ENCODE data around the gene TAS2R43.
"Not testable (repeated sequence)": the region's sequence is repeated elsewhere in the genome, so short reads cannot be mapped to it uniquely, and the experiment has no call there.

TAS2R43 gene, protein sequence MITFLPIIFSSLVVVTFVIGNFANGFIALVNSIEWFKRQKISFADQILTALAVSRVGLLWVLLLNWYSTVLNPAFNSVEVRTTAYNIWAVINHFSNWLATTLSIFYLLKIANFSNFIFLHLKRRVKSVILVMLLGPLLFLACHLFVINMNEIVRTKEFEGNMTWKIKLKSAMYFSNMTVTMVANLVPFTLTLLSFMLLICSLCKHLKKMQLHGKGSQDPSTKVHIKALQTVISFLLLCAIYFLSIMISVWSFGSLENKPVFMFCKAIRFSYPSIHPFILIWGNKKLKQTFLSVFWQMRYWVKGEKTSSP

GRCh38 chr12:11092128-11092527 is at the start of gene TAS2R43:
TAS2R43 (minus strand) TSS chr12:11092313; CDS start chr12:11092229, 84 bp downstream.
- DNase-seq, result no peak

DNA sequence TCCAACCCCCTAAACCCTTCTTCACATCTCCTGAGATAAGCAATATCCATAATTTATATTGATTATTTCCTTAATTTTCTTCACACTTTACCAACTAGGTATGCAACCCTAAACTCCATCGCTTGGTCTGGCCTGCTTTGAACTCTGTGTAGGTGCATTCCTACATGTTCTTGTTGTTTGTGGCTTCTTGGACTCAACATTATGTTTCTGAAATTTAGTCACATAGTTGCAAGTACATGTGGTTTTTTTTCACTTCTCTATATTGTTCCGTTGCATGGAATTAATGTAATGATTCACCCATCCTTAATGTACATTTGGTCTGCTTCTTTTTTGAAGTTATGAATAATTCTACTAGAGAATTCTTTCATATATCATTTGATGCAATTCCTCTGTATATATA is 44.0 kb upstream of the TAS2R43 start:
- no peak for DNase-seq

DNA sequence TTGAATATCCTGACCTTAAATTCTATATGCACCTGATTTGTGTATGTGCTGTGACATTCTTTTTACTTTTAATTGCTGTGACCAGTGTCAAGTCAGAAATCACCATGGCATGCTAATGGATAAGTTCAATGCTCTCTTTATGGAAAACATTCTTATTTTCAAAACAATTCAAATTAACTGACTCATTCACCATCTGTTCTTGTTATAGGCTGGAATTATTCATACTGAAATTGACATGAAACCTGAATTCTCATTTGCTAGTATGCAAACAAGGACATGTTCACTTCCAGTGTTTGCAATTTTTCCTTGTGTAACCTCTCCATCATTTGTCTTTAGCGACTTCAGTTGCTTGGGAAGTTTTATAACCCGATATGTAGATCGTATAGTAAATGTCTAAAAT is 42.2 kb upstream of the TAS2R43 start, which contains the start of gene TAS2R30:
TSS of gene TAS2R30 (minus strand) at position 340 of the 400 bp plus-strand sequence. CDS start 400 bp downstream, outside the sequence.
- no peak for DNase-seq

- no peak for DNase-seq
Measured at GRCh38 chr12:11133816-11134215, 41.7 kb upstream of the TAS2R43 start.

DNA sequence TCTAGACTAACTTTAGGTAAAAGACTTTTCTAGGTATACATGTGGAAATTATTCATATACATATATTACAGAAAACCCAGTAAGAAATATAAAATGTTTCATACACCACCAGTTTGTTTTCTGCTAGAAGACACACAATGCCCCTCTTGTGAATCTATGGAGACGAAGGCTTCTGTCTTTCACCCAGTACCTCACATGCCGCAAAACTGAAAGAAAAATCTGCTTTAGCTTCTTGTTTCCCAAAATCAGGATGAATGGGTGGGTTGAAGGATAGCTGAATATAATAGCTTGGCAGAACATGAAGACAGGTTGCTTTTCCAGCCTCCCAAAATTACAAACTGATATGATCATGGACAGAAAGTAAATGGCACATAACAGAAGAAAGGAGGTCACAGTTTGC is 41.0 kb upstream of the TAS2R43 start:
- DNase-seq, result no peak

DNA sequence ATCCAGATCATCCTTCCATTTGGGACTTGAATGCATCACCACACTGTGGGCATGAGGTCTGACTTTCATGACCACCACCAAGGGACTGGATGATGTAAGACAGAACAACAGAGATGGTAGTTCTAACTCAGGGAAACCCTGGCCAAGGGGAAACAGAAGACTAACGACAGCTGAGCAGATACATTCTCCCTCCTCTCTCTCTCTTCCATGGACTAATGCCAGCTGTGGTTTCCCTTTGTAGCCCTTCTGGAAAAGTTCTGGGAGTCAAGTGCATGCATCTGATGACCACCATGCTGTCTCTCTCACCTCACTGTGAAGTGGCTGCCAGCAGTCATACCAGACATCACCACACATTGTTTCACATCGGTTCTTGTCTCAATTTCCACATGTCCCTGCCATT is 38.9 kb upstream of the TAS2R43 start:
- no peak for DNase-seq

- DNase-seq, result no peak
Measured at GRCh38 chr12:11130382-11130781, 38.3 kb upstream of the TAS2R43 start.

GRCh38 chr12:11114130-11114529 is 22.0 kb upstream of the TAS2R43 start:
- not testable (repeated sequence) for DNase-seq

DNA sequence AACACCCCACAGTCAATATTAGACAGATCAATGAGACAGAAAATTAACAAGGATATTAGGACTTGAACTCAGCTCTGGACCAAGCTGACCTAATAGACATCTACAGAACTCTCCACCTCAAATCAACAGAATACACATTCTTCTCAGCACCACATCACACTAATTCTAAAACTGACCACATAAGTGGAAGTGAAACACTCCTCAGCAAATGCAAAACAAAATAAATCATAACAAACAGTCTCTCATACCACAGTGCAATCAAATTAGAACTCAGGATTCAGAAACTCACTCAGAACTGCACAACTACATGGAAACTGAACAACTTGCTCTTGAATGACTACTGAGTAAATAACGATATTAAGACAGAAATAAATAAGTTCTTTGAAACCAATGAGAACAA is 19.1 kb upstream of the TAS2R43 start:
- not testable (repeated sequence) for DNase-seq

DNA sequence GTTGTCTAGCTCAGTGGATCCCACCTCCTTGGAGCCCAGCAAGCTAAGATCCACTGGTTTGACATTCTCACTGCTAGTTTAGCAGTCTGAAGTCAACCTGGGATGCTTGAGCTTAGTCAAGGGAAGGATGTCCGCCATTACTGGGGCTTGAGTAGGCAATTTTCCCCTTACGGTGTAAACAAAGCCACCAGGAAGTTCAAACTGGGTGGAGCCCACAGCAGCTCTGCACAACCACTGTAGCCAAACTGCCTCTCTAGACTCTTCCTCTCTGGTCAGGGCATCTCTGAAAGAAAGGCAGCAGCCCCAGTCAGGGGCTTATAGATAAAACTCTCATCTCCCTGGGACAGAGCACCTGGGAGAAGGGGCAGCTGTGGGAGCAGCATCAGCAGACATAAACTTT is 16.7 kb upstream of the TAS2R43 start:
- no peak for DNase-seq

DNA sequence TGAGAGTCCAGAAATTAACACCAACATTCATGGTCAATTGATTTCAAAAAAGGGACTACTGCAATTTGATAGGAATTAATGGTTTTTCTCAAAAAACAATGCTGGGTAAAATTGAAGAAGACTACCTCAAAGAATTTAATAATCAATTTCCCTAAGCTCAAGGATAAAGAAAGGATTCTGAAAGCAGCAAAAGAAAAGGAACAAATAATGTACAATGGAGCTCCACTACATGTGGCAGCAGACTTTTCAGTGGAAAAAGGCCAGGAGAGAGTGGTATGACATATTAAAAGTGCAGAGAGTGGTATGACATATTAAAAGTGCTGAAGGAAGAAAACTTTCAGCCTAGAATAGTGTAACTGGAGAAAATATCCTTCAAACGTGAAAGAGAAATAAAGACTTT is 15.6 kb upstream of the TAS2R43 start:
- DNase-seq, result no peak

- no peak for DNase-seq
Measured at GRCh38 chr12:11106288-11106687, 14.2 kb upstream of the TAS2R43 start.

DNA sequence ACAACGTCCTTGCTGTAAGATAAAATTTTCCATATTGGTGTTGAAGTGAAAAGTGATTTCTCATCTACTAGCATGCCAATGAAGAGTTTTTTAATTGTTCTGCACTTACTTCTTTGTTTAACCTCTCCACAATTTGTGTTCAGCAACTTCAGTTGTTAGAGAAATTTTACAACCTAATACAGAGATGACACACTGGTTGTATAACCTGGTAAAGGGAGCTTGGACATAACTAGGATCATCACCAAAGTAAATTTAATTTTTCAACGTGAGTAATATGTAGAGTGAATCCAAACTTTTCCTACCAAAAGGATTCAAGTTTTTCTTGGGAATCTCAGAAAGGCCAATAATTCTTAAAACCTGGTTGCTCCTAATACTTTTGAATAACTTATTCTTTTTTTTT is 13.4 kb upstream of the TAS2R43 start:
- DNase-seq, result no peak

- not testable (repeated sequence) for DNase-seq
Measured at GRCh38 chr12:11094910-11095309, 2.8 kb upstream of the TAS2R43 start.

DNA sequence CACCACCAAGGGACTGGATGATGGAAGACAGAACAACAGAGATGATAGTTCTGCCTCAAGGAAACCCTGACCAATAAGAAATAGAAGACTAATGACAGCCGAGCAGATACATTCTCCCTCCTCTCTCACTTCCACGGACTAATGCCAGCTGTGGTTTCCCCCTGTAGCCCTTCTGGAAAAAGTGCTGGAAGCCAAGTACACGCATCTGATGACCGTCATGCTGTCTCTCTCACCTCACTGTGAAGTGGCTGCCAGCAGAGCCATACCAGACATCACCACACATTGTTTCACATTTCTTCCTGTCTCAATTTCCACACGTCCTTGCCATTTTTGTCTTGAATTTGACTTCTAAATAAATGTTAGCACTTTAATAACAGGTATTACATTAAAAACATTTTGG is 2.9 kb downstream of the TAS2R43 start:
- no peak for DNase-seq

GRCh38 chr12:11085419-11085818 is 6.7 kb downstream of the TAS2R43 start:
- no peak for DNase-seq

- no peak for DNase-seq
Measured at GRCh38 chr12:11081987-11082386, 10.1 kb downstream of the TAS2R43 start.

DNA sequence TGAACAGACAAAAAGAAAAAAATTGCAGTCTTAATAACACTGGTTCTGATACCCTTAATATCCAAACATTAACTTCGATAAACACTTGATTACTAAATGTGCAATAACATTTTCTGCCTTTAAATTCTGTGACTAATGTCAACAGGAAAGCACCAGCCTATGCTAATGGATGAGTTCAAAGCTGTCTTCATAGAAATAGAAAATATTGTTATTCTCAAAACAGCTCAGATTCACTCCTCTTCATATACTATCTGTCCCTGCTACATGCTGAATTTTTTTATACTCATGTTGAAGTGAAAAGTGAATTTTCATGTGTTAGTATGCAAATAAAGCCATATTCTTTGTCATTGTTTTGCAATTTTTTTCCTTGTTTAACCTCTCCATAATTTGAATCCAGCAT is 13.9 kb downstream of the TAS2R43 start:
- no peak for DNase-seq

DNA sequence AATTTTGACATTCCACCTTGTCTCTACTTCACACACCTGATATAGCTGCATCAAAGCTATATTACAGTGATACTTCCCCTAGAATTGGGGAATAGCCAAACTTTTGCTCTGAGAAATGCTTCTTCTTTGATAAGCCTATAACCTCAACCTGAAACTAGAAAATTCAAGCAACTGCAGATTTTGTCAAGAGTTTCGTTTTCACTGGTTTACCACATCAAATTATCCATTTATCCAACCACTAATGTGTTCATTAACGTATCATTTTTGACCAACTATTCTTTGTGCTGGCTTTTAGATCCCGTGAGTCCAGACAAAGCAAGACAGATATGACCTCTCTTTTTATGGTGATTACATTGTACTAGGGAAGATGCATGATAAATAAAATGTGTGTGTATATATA is 16.5 kb downstream of the TAS2R43 start:
- no peak for DNase-seq

DNA sequence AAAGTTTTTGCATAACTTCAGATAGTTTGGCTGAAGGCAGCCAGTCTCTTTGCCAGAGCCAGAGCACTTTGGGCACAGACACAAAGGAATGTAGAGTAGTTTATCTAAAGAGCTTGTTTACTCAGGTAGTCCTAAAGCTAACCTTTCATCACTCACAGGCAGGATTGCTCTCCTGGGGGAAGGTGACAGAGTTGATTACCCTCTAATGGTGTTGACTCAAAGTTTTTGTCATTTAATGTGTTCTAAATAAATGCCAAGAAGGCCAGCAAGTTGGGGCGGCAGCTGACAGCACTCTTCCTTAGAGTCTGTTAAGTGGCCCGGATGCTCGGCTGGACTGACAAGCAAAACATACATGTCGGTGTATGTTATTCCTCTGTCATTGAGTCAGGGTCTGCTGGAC is 20.7 kb downstream of the TAS2R43 start:
- DNase-seq, result no peak

- no peak for DNase-seq
Measured at GRCh38 chr12:11070999-11071398, 21.1 kb downstream of the TAS2R43 start.

DNA sequence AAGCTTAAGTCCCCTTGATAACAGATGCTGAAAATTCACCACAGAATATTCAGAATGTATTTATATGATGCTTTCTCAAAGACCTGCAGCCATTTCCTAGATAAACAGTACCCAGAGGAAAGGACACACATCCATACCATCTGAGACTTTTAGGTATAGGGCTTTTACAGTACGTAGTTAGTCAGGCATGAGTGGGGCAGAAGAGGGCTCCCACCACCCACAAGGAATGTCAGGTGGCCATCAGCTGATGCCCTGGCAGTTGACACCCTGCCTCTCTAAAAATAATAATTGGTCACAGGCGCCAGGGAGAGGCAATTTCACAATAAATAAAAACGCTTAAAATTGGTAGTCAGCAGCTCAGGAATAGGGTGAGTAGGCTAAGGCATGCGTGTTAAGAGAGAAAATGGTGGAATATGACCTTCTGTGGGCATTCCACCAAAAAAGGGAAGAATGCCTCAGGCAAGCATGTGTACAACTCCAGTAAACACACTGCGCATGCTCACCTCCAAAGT is 22.2 kb downstream of the TAS2R43 start:
- DNase-seq, result no peak

- DNase-seq, result no peak
Measured at GRCh38 chr12:11067514-11067913, 24.6 kb downstream of the TAS2R43 start.

GRCh38 chr12:11062194-11062593 is 29.9 kb downstream of the TAS2R43 start, which contains the start of gene TAS2R46:
TAS2R46 (minus strand) TSS chr12:11062294; CDS start chr12:11062294, 0 bp downstream.
- DNase-seq, result not testable (repeated sequence)

- DNase-seq, result no peak
Measured at GRCh38 chr12:11059784-11060183, 32.3 kb downstream of the TAS2R43 start.
